IPS DF 19.7 (cell line): Measurements from ENCODE around the gene PFKFB4.

Experiments used
- DNase-seq: peaks from one replicate; pipeline ENCODE4 v3.0.0-alpha.2; 2013; ENCODE audit warnings: low read depth, low spot score

The PFKFB4 gene

DNA sequence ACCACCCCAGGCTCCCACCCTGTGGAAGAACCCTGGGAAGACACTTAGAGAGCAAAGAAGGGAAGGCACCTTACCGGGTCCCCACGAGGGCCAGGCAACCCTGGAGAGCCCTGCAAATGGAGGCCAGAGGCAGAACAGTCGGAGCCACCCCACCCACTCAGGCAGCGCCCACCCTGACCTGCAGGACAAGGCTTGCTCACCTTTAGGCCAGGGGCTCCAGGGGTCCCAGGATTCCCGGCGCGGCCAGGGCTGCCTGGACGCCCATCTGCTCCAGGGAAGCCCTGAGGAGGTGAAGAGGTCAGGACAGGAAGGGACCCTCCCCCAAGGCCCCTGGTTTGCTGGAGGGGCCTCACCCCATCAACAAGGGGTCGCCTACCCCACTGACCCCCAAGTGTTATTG, 28.2 kb upstream of the PFKFB4 start:
- no peak for DNase-seq

DNA sequence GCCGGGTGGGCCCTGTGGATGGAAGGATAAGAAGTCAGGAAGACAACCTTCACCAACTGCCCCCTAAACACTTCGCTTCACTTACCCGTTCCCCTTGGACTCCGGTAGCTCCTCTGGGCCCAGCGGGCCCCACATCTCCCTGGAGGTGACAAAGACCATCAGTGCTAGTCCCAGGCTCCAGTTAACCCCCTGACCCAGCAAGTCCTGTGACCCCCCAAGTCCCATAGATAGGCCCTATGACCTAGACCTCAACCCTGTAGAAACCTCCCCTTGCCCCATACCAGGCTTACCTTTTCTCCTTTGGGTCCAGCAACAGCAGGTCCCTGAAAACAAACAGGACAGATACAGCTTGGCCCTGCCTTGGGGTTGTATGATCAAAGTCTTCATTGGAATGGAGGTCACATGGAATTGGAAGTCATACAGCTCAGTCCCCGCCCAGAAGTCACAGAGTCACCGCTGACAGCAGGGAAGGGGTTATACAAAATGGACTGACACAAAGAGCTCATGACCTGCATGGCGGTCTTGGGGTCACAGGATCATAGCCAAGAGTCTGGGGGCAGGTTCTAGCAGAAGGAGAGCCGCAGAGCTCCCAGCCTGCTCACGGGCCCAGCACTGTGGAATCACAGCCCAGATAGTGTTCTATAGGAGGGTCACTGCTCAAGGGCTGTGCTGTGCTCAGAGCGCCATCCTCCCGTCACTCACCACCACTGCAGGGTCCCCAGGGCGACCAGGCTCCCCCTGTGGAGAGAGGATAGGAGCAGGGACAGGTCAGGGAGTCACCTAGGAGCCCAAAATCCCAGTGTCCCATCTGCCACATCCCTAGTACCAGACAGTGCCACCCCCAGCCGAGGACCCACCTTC, 25.2 kb upstream of the PFKFB4 start:
- DNase-seq: no peak

DNA sequence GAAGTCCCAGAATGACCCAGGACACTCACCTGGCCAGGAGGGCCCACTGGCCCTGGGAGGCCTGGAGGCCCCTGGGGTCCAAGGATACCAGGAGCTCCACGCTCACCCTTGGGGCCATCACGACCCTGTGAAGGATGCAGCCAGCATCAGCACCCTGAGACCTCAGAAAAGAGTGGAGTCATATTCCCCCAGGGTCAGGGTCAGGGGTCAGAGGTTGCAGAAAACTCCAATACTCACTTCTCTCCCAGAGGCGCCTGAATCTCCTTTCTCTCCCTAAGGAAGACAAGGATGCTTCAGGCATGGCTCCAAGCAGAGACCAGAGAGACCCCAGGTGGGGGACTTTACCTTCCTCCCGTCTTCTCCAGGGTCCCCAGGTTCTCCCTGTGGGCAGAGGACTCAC, 20.0 kb upstream of the PFKFB4 start:
- no peak for DNase-seq

DNA sequence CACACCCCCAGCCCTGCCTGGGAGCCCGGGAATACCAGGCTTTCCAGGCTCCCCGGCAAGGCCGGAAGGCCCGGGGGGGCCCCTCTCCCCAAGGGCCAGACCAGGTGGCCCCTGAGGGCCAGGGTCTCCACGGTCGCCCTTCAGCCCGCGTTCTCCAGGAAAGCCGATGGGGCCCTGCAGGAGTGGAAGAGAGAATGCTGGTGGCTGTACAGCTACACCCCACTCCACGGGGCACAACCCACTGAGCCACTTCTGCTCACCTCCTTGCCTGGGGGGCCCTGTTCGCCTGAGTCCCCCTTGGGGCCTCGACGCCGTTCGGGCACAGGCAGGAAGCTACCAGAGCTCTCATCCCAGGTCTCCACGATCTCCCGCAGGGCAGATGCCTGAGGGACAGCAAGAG, 18.8 kb upstream of the PFKFB4 start:
- no peak for DNase-seq

DNA sequence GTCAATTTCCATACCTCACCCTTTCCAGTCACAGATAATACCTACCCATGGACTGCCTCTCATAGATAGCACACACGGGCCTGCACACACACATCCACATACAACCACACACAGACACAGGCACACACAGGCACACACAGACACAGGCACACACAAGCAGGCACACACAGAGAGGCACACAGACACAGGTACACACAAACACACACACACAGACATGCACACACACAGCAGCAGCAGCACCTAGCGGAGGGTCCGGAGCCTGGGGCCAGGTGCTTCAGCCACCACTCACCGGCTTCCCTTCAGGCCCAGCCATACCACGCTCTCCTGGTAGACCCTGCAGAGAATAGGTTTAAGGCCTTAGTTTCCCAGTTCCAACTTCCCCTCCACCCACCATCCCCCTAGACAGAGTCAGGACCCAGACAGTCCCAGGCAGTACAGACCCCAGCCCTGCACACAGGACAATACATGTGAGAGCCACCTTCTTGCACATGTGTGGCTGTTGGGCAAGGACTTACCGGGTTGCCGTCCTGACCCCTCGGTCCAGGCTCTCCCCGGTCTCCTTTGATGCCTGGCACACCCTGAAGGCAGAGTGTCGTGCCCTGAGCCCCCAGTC, 17.5 kb upstream of the PFKFB4 start:
- no peak for DNase-seq

DNA sequence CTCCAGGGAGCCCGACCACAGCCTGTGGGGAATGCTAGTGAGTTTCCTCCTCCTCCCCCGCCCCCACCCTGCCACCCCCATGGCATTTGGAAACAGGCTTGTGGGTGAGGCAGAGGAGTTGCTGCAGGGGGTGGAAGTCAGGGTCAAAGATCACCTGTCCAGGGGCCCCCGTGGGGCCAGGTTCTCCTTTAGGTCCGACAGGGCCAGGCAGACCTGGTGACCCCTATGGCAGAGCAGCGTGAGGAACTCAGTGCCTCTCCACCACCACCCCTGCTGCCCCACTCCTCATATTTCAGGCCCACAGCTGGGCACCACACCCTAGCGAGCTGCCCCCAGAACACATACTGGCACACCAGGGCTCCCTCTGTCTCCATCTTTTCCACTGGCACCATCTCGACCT, 15.9 kb upstream of the PFKFB4 start:
- no peak for DNase-seq

DNA sequence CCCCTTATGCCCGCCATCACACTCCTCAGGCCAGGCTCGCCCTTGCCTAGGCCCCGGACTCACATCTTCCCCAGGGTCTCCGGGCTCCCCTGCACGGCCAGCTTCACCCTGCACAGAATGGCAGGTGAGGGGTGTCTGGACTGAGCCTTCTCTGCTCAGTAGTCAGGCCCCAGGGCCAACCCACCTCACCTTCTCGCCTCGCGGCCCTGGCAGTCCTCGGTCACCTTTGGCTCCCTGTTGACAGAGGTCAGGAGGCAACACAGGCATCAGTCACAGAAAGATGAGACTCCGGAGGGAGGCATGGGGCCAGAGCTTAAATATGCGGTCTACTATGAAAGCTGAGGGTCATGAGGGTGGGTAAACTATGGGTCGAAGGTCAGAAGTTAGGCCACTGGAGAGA, 15.3 kb upstream of the PFKFB4 start:
- DNase-seq: no peak

DNA sequence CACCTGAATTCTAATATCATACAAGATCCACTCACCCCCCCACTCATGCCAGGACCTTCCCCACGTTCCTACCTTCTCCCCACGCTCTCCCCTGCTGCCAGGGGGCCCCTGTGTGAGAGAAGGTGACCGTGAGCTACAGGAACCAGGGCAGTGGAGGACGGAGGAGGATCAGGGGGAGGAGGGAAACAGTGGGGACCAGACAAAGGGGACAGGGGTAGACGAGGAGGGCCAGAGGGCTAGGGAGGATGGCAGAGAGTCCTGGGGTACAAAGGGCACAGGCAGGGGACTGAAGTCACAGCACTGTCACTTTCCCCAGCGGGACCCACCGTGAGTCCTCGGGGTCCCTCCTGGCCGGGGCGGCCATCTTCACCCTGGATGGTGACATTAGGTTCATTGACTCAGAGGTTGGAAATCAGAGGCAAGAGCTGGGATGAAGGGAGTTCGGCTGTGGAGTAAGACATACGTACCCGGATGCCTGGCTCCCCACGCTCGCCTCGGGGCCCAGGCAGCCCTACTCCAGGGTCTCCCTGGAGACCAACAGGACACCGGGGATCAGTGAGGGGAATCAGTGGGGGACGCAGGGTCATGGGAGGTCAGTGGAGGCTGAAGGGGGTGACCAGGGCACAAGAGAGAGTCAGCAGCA, 13.3 kb upstream of the PFKFB4 start:
- DNase-seq: no peak

DNA sequence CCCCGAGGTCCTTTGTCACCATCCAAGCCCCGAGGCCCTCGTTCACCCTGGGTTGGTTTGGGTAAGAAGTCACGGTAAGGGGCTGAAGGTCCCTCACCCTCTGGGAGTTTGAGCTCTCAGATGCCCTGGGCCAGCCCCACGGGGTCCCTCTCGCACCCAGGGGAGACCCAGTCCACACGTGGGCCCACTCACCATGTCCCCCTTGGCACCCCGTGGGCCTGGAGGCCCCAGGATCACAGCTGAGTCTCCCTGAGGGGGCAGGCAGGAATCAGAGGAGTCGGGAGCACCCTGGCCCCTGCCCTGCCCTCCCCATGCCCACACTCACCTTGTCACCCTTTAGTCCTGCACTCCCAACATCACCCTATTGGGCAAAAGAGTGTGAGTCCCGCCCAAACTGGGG, 12.8 kb upstream of the PFKFB4 start:
- no peak for DNase-seq

DNA sequence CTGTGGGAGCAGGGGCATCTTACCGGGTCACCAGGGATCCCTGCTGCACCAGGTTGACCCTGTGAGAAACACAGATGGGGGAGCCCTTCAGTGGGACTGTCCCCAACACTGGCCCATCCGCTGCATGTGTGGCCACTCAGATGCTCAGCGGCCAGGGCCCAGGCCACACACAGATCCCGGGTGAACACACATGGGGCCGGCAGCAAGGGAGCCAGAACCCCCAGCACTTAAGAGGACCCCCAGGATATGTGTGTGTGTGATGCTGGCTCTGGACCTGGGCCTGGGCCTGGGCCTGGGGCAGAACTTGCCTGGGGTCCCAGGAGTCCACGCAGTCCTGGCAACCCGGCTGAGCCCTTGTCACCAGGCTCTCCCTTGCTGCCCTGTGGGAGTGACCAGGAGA, 11.9 kb upstream of the PFKFB4 start:
- DNase-seq: no peak

DNA sequence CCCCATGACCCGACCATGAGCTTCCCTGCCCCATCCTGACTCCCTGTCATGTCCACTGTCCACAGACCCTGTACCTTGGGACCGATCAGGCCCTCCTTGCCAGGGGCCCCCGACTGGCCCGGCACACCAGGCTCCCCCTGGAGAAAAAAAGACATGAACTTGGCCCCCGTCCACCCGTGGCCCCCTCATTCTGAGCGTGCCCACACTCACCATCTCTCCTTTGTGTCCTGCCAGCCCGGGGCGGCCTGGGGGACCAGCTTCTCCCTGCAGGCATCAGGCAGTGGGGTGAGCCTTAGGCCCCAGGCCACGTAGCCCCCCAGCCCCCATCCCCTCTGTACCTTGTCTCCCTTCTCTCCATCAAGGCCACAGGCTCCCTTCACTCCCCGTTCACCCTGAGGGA, 10.9 kb upstream of the PFKFB4 start:
- DNase-seq: no peak

DNA sequence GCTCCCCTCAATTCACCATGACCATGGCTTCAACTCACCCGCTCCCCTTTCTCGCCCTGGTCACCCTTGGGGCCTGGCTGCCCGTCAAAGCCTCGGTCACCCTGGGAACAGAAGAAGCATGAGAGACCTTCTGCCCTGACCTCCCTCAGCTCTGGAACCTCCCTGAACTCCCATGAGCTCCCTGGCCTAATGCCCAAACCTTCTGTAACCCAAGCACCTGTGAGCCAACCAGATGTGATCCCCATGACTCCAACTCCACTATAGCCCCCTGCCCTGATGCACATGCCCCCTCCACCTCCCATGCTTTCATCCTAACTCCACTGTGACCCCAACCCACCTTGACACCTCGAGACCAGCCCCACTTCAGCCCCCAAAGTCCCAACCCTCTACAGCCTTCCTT, 10.5 kb upstream of the PFKFB4 start:
- DNase-seq: no peak

DNA sequence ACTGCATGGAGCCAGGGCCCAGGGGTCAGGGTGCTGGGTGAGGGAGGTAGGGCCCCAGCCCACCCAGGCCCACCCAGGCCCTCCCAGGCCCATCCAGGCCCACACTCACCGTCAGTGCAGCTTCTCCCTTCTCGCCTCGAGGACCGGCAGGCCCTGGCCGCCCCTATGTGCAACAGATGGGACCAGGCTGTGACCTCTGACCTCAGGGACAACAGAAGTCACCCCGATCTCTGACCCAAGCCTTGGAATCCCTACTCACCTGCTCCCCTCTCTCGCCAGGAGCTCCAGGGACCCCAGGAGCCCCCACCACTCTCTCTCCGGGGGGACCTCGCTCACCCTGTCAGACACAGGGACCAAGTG, 9.8 kb upstream of the PFKFB4 start:
- DNase-seq: no peak

DNA sequence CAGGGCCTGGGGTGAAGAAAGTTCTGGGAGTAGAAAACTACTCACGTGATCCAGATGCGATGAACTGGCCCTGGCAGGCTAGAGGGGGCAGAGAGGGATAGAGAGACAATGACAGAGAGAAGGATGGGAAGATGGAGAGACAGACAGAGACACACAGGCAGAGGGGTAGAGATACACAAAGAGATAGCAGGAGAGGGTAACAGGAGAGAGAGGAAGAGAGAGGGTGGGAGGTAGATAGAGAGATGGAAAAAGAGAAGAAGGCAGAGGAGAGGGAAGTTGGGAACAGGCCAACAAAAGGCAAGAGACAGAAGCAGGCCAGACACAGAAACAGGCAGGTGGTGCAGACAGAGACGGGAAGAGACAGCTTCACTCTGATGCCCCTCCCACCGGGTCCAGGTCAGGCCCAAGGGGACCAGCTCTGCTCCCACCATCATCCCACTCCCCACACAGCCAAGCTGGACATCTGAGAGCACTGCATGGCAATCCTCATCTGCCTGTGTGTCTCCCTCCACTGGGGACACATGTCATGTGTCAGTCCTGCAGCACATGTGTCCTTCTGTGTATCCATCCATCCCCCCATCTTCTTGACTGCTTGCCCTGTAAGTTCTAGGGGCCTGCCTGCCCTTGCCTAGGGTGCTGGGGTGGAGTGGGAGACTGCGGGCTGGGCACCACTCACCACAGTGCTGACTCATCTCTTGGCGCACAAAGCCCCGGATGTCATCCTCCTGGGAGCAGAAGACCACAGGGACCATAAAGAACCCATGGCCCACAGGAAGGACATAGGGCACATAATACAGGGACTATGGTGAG, 9.2 kb upstream of the PFKFB4 start:
- no peak for DNase-seq

DNA sequence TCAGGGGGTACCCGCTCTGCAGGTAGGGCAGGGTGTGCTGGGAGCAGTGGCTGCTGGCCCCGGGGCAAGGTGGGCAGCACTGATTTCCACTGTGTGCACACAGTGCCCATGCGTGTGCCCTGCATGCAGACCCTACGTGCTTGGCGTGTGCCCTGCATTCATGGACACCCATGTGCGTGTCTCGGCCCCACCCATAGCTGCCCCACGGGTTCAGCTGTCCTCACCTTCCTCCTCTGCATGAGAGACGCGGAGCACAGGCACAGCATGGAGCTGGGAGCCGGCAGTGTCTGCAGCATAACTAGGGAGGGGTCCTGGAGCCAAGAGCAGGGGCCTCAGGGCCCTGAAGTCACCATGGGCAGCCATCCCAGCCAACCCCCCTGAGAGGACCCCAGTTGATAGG, 8.6 kb upstream of the PFKFB4 start:
- no peak for DNase-seq

DNA sequence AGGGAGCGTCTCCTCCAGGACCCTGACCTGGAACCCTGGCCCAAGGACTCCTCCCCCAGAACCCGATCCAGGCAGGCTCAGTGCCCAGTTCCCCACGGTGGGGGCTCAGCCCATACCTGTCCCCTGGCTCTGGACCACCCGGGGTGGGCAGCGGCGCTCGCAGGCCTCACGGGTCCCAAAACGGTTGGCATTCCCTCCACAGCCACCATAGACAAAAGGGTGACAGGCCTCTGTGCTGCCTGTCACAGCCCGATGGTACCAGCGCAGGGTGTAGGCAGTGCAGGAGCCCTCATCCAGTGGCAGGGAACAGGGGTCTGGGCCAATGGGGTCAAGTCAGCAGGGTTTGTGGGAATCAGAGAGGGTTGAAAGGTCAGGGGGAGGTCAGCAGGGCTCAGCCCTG, 8.1 kb upstream of the PFKFB4 start:
- no peak for DNase-seq

DNA sequence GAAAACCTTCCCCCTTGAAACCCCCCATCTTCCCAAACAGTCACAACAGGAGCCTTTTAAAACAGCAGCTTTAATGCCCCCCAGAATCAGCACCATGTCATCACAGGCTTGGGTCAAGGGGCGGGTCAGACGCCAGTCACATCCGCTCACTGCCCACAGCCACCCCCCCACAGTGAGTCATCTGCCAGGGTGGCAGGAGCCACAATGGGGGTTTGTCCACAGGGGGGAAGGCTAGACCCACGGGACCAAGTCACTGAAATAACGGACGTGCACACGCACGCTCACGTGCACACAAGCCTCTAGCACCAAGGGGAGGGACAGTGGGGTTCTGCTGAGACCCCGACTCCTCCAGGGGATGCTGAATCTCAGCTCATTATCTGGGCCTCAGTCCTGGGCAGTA, 7.4 kb upstream of the PFKFB4 start:
- DNase-seq: no peak

DNA sequence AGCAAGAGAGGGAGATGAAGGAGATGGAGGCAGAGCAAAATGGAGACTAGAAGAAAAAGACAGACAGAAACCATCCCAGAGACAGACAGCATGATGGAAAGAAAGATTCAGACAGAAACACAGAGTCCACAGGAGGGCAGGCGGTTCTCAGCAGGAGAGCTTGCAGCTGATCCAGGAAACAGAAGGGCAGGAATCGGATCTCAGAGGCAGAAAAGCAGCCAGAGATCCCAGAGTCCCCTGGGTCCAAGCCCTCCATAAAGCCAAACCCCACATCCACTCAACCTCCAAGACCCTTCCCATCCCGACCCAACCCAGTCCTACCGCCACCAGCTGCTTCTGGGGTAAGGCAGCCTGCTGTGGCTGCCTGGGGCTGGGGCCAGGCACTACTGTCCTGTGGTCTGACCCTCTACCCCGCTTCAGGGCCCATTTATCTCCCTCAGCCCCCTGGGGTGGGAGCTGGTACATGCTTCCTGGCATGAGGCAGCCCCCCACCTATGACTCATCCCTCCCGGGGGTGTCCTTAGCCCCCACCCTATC, 6.8 kb upstream of the PFKFB4 start, which contains the start of gene UCN2:
UCN2 (minus strand) TSS at position 400 of the 537 bp plus-strand sequence. CDS start 657 bp downstream, outside the sequence.
- DNase-seq: no peak

DNA sequence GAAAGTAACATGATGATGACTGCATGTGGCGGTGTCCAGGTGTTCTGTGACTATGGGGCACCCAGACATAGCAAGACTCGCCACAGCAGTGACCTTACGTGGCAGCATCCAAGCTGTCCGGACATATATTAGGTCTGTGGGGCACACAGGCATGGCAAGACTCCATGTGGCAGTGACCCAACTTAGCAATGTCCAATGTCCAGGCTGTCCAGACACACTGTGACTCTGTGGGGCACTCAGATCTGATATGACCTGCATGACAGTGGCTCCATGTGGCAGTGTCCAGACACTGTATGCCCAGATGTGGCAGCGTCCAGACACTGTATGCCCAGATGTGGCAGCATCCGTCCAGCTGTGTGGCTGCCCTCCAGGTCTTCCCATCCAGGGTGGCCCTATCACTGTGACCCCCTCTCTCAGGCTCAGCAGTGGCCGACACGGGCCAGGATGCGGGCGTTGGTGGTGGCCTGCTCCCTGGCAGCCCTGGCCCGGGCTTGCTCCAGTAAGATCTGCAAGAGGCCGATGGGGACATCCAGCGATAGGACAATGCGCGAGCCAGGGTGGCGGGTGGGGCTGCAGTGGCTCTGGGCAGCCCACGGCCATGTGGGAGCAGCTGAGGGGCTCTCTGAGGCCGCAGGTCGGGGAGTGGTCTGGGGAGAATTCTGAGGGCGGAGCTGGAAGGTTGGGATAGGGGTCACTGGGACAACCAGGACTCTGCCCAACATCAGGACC, 5.9 kb upstream of the PFKFB4 start:
- no peak for DNase-seq

DNA sequence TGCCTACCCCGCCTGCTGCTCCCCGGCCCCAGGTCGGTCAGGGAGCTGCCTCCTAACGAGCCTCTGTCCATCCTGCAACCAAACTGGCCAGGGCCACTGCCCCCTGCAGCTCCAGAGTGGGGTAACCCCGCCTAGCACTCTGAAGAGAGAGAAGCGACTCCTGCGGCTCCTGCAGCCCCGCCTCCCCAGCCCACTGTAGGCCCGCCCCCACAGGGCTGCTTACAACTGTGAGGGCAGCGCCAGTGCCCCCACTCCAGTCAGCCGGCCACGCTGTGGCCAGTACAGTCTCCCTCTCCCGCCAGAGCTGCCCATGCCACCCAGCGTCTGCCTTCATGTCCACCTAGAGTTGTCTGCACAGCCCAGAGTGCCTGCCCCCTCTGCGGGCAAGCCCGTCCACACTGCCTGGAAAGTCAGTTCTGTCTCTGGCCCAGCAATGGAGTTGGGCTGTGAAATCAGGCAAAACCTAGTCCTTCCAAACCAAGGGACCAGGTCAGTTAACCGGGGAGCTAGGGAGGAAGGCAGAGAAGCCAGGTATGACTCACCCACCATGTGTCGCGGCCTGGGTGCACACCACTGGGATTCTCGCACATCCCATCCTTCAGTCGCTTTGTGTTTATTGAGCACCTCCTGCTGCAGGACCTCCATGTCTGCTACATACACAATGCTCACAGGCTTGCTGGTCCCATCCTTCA, 4.6 kb upstream of the PFKFB4 start:
- peak; percentile 40 for DNase-seq

DNA sequence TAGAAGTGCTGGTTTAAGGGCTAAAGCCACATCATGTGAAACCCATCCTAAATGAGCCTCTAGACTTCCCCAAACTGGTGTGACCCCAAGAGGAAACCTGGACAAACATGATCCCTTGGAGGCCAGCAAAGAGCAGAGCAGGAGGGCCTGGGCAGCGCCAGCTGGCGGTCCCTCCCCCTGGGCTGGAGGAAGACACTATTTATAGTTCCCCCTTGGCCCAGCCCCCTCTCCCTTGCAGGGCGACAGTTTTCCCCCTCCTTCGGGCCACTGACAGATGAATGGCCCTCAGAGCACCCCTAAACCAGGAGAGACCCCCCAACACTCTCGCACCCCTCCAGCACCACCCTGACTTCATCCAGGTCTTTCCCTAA, 4.0 kb upstream of the PFKFB4 start:
- no peak for DNase-seq
